Inflammatory macrophage (primary cell): Measurements from ENCODE around the gene FEM1B.

ENCODE experiments used
- DNase-seq, 2 donors: peaks; one replicate each; pipeline ENCODE4 v3.0.0-alpha.2; 2020 to 2022

Gene FEM1B

DNA sequence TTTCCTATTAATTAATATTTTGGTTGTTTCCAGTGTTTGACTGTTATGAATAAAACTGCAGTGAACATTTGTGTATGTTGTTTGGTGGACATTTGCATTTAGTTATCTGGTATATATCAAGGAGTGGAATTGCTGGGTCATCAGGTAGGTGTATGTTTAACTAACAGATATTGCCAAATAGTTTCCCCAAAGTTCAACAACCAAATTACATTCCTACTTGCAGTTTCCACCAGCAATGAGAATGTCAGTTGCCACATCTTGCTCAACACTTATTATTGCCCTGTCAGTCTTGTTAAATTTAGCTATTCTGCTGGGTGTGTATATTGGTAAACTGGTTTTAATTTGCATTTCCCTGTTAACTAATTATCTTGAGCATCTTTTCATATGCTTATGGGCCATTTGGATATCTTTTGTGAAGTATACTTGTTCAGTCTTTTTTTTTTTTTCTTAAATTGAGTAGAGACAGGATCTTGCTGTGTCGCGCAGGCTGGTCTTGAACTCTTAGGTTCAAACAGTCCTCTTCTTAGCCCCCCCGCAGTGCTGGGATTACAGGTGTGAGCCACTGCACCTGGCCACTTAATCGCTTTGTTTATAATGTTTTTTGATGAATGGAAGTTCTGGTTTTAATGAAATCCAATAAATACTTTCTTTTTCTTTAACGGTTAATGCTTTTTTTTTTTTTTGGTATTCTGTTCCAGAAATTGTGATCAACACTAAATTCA lies 7.9 kb downstream of the FEM1B start:
- DNase-seq = peak; percentile 52 to 60

GRCh38 chr15:68286256-68286655 lies 8.7 kb downstream of the FEM1B start:
- no peak for DNase-seq

DNA sequence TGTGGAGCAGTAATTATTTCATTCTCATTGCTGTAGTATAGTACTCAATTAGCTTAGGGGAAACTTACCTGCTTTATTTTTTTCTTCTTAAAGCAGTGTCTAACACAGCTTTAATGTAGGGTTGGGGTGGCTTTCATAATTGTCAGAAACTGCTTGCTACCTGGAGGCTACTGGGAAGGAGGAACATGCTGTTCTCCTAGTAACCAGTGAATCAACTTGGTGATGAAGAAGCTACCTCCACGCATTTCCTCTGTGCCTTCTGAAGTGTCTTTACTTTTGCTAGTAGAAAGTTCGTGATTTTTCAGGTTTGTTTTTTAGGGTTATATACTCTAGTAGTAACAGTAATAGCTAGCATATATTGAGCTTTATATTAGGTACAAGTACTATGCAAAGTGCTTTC lies 11.5 kb downstream of the FEM1B start:
- no peak for DNase-seq

DNA sequence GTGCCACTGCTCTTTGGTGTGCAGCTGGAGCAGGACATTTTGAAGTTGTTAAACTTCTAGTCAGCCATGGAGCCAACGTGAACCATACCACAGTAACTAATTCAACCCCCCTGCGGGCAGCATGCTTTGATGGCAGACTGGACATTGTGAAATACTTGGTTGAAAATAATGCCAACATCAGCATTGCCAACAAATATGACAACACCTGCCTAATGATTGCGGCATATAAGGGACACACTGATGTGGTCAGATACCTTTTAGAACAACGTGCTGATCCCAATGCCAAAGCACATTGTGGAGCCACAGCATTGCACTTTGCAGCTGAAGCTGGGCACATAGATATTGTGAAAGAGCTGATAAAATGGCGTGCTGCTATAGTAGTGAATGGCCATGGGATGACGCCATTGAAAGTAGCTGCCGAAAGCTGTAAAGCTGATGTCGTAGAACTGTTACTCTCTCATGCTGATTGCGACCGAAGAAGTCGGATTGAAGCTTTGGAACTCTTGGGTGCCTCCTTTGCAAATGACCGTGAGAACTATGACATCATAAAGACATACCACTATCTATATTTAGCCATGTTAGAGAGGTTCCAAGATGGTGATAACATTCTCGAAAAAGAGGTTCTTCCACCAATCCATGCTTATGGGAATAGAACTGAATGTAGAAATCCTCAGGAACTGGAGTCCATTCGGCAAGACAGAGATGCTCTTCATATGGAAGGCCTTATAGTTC lies 12.2 kb downstream of the FEM1B start:
- no peak for DNase-seq

DNA sequence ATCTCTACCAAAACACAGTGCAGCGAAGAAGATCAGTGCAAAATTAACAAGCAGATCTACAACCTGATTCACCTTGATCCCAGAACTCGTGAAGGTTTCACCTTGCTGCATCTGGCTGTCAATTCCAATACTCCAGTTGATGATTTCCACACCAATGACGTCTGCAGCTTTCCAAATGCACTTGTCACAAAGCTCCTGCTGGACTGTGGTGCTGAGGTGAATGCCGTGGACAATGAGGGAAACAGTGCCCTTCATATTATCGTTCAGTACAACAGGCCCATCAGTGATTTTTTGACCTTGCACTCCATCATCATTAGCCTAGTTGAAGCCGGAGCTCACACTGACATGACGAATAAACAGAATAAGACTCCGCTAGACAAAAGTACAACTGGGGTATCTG lies 13.2 kb downstream of the FEM1B start:
- DNase-seq = no peak

- no peak for DNase-seq
These were observed 14.7 kb downstream of the FEM1B start for GRCh38 chr15:68292157-68292781.

GRCh38 chr15:68292967-68293366 lies 15.4 kb downstream of the FEM1B start:
- DNase-seq = no peak

DNA sequence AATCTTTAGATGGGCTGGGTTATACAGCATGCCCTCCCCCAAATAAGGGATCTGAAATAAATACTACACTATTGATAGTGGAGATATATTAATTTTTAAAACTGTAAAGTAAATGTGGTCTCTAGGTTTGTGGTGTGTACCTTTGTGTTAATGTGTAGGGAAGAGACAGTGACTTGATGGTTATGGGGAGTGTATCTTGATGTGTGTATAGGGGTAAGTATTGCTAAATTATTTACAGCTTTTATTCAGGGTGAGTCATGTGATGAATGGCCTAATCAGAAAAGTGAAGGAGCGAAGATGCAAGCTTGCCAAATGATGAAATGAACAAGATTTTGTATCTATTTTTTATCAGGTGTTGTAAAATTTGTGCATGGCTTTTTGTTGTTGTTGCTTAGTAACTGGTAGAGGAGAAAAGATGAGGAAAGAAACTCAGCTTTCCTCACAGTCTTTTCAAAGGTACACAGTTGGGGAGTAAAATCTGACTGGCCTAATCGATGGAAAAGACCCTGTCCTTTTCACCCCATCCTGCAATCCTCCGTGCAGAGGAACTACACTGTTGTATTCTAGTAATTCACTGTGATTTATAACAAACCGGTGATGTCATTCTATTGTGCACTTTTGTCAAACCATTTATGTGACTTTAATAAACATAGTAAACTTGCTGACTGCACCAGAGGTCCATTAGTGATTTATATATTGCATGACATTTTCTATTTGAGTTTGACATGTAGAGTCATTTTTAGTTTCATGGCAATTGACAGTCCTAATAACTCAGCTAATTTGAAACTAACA lies 17.7 kb downstream of the FEM1B start:
- no peak for DNase-seq

- DNase-seq = no peak
These were observed 20.8 kb downstream of the FEM1B start for GRCh38 chr15:68298336-68298735.

DNA sequence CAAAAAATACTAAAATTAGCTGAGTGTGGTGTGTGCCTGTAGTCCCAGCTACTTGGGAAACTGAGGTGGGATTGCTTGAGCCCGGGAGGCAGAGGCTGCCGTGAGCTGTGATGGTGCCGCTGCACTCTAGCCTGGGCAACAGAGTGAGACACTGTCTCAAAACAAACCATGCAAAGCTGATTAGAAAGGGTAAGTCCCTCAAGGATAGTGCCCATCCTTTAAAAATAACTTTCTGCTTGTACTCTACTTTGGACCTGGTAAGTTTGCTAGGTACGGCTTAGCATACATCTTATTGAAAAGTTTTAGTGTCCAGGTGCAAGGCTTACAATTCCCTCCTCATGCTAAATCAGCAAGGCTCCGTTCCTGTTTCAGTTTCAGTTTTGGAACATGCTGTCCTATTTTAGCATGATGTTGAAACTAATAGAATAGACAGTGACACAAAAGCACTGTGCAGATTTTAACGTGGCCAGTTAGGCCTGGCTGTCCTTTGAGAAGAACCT lies 21.4 kb downstream of the FEM1B start:
- DNase-seq = peak; percentile 57 to 58

GRCh38 chr15:68299436-68299835 lies 21.9 kb downstream of the FEM1B start:
- no peak for DNase-seq

GRCh38 chr15:68300115-68300940 lies 22.8 kb downstream of the FEM1B start:
- no peak for DNase-seq

- DNase-seq = peak; percentile 49 to 78
These were observed 23.8 kb downstream of the FEM1B start for GRCh38 chr15:68301301-68301700.

DNA sequence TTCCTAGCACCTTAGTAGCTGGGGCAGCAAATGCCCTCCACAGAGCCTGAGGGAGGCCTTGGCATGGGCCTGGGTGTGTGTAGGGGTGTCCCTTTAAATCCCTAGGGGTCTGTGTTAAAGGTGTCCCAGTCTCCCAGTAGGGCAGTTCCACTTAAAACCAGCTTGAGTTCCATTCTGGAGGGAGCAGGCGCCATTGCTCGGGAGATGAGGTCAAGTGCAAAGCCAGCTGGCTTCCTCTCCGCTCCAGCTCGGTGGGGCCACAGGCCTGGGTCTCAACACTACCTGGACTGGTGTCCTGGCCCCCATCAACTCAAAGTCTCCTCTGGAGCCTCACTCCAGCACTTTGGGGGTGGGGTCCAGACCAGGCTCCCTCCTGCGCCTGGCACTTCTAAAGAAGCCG lies 25.2 kb downstream of the FEM1B start:
- no peak for DNase-seq

- DNase-seq = no peak
These were observed 25.6 kb downstream of the FEM1B start for GRCh38 chr15:68303134-68303533.

GRCh38 chr15:68303560-68304436 lies 26.3 kb downstream of the FEM1B start:
- DNase-seq = peak in 1 of 2 donors; percentile 58

DNA sequence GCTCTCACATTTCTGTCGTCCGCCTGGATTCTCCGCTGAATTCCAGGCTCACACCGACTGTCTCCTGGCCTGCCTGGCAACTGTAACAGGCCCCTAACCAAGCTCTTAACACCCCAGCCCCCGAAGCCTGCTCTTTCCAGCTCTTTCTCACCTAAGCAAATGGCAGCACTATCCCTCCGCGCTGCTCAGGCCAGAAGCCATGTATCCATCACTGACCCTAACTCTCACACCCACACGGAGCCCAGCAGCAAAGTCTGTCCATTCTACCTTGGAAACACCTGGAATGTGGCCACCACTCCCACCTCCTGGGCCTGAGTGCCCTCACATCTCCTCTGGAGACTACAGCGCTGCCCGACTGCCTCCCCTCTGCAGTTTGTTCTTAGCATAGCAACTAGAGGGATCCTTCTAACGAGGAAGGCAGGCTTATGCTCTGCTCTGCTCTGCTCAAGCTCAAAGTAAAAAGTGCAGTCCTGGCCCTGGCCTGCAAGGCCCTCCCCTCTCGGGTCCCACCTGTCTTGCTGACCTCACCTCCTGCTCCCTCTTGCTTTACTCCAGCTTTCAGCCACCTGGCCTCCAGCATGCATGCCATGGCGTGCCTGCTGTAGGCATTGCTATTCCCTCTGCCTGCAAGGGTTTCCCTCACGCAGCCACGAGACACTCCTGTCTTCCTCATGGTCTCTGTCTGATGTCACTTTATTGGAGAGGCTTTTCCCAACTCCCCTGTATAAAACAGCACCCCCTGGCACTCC lies 27.2 kb downstream of the FEM1B start:
- DNase-seq = no peak

DNA sequence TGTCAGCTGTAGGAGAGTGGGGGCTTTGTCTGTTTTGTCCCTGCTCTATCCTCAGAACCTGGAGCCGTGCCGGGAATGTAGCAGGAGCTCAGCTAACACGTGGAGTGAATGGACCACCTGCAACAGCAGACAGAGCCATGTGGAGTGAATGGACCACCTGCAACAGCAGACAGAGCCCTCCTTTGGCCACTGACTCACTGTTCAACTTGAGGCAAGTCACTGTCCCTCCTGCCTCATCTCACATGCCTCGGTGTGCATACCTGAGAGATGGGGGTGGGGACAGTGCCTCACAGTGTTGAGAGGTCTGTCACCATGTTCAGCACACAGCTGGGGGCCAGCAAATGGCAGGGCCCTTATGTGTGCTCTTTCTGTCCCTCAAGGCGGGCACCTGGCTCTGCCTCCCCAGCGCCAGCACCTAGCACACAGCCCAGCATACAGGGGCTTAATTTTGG lies 27.9 kb downstream of the FEM1B start:
- no peak for DNase-seq

GRCh38 chr15:68307131-68307928 lies 29.8 kb downstream of the FEM1B start:
- no peak for DNase-seq
